ENCODE measurements around the gene CAMKK1.

The CAMKK1 gene

DNA sequence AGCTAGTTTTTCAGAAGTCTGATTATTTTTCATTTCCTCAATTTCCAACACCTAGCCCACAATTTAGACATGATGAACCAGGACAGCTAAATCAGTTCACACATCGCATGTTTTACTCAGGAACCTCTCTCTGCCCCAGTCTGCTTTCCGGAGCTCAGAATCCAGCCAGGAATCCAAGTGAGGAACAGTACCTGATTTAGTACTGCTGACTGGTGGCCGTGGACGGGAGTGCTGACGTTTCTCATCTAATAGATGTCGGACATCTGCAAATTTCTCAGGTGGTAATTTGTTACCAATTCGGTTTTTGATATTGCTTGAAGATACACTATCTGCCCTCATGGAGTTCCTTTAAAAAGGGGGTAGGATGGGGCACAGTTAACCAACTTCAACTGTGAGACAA lies 76.9 kb downstream of the CAMKK1 start:
- TF ChIP-seq, protein P1, sequence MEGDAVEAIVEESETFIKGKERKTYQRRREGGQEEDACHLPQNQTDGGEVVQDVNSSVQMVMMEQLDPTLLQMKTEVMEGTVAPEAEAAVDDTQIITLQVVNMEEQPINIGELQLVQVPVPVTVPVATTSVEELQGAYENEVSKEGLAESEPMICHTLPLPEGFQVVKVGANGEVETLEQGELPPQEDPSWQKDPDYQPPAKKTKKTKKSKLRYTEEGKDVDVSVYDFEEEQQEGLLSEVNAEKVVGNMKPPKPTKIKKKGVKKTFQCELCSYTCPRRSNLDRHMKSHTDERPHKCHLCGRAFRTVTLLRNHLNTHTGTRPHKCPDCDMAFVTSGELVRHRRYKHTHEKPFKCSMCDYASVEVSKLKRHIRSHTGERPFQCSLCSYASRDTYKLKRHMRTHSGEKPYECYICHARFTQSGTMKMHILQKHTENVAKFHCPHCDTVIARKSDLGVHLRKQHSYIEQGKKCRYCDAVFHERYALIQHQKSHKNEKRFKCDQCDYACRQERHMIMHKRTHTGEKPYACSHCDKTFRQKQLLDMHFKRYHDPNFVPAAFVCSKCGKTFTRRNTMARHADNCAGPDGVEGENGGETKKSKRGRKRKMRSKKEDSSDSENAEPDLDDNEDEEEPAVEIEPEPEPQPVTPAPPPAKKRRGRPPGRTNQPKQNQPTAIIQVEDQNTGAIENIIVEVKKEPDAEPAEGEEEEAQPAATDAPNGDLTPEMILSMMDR (IDR thresholded peaks at IDR 0.05): no peak

DNA sequence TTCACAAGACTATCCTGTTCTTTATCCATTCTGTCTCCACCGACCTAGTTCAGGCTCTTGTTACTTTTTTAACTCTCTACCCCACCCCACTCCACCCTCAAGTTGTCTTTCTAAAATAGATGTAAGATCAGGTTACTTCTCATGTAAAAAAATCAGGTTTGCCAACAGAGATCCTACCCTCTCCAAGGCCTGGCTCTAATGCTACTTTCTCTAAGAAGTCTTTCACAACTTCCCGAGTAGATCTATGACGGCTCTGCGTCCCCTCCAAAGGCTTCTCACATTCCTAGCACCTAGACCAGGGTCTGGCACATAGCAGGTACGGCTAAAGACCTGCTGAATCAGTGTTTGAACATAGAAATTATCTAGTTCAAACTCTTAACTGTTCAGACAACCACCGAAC lies 77.7 kb downstream of the CAMKK1 start:
- TF ChIP-seq, protein P1 (IDR thresholded peaks at IDR 0.05): no peak

DNA sequence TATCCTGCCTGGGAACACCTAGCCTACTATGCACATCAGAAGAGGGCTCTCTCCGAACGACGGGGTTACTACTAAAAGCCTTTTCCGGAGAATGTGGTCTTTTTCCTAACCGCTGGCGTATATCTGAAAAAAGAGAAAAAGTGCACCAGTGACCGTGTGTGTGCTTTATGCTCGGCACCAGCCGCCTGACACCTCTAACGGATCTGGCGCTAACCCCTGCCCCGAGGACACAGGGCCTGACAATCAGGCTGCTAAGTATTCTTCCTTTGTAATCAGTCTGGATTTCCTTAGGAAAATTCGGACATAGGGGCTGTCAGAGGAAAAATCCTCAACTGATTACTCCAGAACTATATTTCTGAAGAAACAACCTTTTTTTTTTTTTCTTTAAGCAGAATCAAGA lies 78.5 kb downstream of the CAMKK1 start:
- TF ChIP-seq, protein P1 (IDR thresholded peaks at IDR 0.05): no peak

DNA sequence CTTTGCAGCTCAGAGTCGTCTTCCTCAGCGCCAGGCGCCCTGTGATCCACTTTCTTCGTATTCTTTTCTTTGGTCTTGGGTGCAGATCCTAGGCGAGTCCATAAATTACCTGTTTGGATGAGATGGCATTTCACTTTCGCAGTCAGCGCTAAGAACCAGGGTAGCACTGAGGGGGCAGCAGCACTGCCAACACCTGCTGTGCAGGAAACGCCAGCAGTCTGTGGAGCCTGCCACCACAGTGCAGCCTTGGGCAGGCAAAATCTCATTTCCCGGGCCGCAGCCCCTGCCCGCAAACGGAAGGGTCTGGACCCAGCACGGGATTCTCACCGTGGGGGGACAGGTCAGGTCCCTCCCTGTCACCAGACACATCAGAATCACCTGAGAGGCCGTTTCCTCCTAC lies 79.7 kb downstream of the CAMKK1 start:
- TF ChIP-seq, protein P1 (IDR thresholded peaks at IDR 0.05): no peak

DNA sequence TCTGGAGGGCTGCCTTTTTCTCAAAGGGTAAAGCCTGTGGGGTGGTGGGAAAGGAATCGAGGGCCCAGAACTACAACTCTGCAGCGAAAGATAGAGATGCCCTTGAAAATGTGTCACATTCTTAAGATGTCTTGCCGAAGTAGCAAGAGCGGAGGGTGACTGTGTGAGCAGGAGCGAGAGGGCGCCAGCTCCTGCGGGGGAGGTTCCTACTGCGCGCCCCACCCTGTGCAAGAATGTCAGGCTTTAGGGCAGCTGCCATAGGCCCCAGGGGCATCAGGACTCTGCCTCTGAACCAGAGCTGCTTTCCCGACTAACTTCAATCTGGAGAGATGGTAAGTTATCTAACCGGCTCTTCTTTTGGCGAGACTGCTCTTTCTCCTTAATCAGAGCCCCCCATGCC lies 80.1 kb downstream of the CAMKK1 start:
- TF ChIP-seq, protein P1 (IDR thresholded peaks at IDR 0.05): no peak

DNA sequence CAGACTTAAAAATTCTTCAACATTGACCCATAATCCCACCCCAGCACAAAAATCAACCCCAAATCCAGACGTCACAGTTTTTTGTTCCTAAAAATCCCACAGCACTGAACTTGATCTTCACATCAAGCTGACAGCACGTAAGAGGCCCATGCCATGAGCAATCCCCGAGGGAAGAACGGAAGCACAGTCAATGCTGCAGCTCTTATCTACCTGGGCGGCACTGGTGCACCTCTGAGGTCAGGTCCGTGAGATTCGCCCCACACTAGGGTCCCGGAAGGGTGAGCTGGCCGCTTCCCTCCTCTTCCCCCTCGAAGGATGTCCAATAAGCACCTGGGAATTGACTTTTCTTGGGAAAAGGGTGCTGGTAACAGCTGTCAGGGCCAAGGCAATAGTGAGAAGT lies 80.6 kb downstream of the CAMKK1 start:
- TF ChIP-seq, protein P1 (IDR thresholded peaks at IDR 0.05): no peak
